GM13976 (cell line): Measurements from ENCODE around the gene IKZF3.
"Not testable (repeated sequence)": the region's sequence is repeated elsewhere in the genome, so short reads cannot be mapped to it uniquely, and the experiment has no call there.

ENCODE experiments used
- DNase-seq: peaks from one replicate; pipeline ENCODE4 v3.0.0; 2012; ENCODE audit warnings: low spot score
- in situ Hi-C: fragments of 300-500 bp; cut with MboI; formaldehyde crosslinking; loops from one replicate; pipeline ENCODE4 v1.12.0; 2022; ENCODE audit warnings: low sequenced_read_pairs, mixed read lengths, inconsistent platforms; ENCODE audit not compliant: unreplicated experiment
- TF ChIP-seq, protein P1 (sequence below): IDR thresholded peaks from 2 replicates; pipeline ENCODE4 v1.5.1; 2012; ENCODE audit warnings: borderline replicate concordance, mild to moderate bottlenecking; ENCODE audit not compliant: insufficient read depth; ENCODE audit errors: extremely low read depth, missing control alignments, control extremely low read depth

IKZF3 gene

DNA sequence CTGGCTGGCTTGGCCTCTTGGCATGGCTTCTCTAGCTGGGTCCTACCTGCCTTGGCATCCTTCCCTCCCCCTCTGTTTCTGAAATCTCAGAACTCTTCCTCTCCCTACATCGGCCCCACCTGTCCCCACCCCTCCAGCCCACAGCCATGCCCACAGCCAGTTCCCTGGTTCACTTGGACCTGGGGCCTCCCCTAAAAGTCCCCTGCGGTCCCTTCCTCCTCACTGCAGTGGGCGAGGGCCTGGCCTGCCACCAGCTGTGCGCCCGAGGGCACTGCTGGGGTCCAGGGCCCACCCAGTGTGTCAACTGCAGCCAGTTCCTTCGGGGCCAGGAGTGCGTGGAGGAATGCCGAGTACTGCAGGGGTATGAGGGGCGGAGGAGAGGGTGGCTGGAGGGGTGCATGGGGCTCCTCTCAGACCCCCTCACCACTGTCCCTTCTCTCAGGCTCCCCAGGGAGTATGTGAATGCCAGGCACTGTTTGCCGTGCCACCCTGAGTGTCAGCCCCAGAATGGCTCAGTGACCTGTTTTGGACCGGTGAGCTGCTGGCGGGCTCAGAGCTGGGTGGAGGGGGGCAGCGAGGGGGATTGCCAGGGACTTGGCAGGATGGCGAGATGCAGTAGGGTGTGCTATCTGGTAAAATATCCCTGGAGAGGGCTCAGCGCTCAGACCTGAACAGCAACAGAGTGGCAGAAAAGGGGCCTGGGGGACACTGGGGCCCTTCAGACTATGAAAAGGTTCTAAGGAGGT lies 147.9 kb downstream of the IKZF3 start:
- no peak for DNase-seq
- TF ChIP-seq, protein P1, sequence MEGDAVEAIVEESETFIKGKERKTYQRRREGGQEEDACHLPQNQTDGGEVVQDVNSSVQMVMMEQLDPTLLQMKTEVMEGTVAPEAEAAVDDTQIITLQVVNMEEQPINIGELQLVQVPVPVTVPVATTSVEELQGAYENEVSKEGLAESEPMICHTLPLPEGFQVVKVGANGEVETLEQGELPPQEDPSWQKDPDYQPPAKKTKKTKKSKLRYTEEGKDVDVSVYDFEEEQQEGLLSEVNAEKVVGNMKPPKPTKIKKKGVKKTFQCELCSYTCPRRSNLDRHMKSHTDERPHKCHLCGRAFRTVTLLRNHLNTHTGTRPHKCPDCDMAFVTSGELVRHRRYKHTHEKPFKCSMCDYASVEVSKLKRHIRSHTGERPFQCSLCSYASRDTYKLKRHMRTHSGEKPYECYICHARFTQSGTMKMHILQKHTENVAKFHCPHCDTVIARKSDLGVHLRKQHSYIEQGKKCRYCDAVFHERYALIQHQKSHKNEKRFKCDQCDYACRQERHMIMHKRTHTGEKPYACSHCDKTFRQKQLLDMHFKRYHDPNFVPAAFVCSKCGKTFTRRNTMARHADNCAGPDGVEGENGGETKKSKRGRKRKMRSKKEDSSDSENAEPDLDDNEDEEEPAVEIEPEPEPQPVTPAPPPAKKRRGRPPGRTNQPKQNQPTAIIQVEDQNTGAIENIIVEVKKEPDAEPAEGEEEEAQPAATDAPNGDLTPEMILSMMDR, result no peak
- in situ Hi-C loops, result no loop called here

DNA sequence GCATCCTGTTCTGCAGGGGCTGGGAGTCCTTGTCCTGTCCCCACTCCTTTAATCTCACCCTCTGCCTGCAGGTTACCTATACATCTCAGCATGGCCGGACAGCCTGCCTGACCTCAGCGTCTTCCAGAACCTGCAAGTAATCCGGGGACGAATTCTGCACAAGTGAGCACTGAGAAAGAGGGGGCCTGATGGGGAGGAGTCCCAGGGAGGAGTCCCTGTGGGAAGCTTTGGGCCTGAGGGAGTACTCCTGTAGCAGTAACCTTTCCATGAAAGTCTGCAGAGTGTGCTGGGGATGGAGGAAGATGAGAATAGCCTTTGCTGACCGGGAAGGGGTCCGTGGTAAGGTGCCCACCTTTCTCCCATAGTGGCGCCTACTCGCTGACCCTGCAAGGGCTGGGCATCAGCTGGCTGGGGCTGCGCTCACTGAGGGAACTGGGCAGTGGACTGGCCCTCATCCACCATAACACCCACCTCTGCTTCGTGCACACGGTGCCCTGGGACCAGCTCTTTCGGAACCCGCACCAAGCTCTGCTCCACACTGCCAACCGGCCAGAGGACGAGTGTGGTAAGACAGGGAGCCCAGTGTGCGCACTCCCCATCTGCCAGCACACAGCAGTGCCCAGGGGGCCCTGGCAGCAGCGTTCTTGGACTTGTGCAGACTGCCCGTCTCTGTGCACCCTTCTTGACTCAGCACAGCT lies 148.6 kb downstream of the IKZF3 start:
- DNase-seq, result no peak
- in situ Hi-C loops, result no loop called here
- TF ChIP-seq, protein P1, result no peak

DNA sequence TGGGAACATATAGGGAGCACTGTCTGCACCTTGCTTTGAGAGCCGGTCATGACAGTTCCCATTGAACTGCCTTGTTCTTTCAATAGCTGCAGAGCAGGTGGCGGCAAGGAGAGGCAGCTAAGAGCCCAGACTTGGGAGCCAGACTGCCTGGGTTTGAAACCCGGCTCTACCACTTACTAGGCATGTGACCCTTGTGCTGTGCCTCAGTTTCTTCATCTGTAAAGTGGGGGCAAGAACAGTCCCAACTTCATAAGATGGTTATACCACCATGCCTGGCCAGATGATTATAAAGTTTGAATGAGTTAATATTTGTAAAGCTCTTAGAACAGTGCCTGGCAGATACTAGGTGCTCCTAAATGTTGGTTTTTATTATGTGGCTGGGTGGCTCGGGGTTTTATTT lies 149.9 kb downstream of the IKZF3 start:
- no peak for DNase-seq
- in situ Hi-C loops, result no loop called here
- TF ChIP-seq, protein P1, result no peak

DNA sequence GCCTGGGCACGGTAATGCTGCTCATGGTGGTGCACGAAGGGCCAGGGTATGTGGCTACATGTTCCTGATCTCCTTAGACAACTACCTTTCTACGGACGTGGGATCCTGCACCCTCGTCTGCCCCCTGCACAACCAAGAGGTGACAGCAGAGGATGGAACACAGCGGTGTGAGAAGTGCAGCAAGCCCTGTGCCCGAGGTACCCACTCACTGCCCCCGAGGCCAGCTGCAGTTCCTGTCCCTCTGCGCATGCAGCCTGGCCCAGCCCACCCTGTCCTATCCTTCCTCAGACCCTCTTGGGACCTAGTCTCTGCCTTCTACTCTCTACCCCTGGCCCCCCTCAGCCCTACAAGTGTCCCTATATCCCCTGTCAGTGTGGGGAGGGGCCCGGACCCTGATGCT lies 152.3 kb downstream of the IKZF3 start:
- DNase-seq, result no peak
- TF ChIP-seq, protein P1, result no peak
- in situ Hi-C loops, result no loop called here

DNA sequence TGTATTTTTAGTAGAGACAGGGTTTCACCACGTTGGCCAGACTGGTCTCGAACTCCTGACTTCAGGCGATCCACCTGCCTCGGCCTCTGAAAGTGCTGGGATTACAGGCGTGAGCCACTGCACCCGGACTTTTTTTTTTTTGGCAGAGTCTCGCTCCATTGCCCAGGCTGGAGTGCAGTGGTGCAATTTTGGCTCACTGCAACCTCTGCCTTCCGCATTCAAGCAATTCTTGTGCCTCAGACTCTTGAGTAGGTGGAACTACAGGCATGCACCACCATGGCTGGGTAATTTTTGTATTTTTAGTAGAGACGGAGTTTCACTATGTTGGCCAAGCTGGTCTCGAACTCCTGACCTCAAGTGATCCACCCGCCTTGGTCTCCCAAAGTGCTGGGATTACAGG lies 153.0 kb downstream of the IKZF3 start:
- DNase-seq, in situ Hi-C loops: not testable (repeated sequence)

DNA sequence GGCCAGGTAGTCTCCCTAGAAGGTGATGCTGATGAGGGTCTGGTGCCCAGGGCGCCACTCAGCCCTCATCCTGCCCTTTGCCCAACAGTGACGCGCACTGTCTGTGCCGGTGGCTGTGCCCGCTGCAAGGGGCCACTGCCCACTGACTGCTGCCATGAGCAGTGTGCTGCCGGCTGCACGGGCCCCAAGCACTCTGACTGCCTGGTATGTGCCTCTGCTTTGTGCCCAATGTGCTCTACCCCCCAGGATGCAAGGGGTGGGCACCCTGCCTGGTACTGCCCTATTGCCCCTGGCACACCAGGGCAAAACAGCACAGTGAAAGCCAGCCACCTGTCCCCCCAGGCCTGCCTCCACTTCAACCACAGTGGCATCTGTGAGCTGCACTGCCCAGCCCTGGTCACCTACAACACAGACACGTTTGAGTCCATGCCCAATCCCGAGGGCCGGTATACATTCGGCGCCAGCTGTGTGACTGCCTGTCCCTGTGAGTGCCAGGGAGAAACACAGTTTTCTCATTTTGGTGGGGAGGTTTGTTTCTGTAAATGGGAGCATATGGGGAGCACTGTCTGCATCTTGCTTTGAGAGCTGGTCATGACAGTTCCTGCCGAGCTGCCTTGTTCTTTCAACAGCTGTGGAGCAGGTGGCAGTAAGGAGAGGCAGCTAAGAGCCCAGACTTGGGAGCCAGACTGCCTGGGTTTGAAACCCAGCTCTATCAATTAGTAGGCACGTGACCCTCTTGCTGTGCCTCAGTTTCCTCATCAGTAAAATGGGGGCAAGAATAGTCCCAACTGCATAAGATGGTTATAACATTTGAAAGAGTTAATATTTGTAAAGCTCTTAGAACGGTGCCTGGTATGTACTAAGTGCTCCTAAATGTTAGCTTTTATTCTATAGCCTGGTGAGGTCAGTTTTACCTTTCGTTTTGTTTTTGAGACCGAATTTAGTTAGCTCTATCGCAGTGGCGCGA lies 153.8 kb downstream of the IKZF3 start:
- in situ Hi-C loops, result no loop called here
- DNase-seq, result no peak
- TF ChIP-seq, protein P1, result no peak
